AG04450 (cell line): ENCODE measurements around the gene MED25. TPM values are rescaled to one million over a fixed set of nuclear protein-coding genes. Genes with fewer than 3 reads are reported as not detected.
A peak's percentile ranks its signal among the peaks of the same experiment; 100 is the strongest.

Source experiments
- CTCF ChIA-PET: fragments of 300-600, 350-600 bp; formaldehyde crosslinking; extraction: SDS; loops from one replicate; lab custom pipeline; 2022; ENCODE audit warnings: antibody characterized with exemption, inconsistent platforms; lab: Charles Lee
- POLR2A ChIA-PET: fragments of 350-600 bp; formaldehyde crosslinking; extraction: SDS; loops from one replicate; lab custom pipeline; 2021; ENCODE audit warnings: antibody characterized with exemption, inconsistent platforms; lab: Yijun Ruan, JAX
- DNase-seq: peaks from one replicate; pipeline ENCODE4 v3.0.0-alpha.2; 2011; ENCODE audit warnings: low read depth, low spot score
- H3K27ac ChIP-seq: one replicate; pipeline ENCODE4 v1.5.1; 2012; ENCODE audit warnings: low read depth, low read length, control low read depth
- H3K27me3 ChIP-seq: one replicate; pipeline ENCODE4 v1.6.0; 2012; ENCODE audit warnings: low read length; ENCODE audit not compliant: control insufficient read depth, insufficient read depth
- H3K4me3 ChIP-seq: 2 replicates; pipeline ENCODE4 v1.5.1; 2011; ENCODE audit warnings: mild to moderate bottlenecking, low read depth, low read length, control low read depth
- H3K9me3 ChIP-seq: 2 replicates; pipeline ENCODE4 v1.5.1; 2012; ENCODE audit warnings: low read length; ENCODE audit not compliant: control insufficient read depth, insufficient read depth
- CTCF ChIP-seq: IDR thresholded peaks from 2 replicates; pipeline ENCODE4 v1.5.1; 2011; ENCODE audit warnings: low read depth, low read length, control low read depth, inconsistent platforms
- polyA plus RNA-seq: library from polyadenylated mRNA; depleted of rRNA; stranded (reverse); fragments of >200 nt; gene quantifications from 2 replicates; pipeline ENCODE4 v1.2.3, GENCODE V29; 2011

The MED25 gene
- polyA plus RNA-seq, 1 experiment = 12.6 TPM

DNA sequence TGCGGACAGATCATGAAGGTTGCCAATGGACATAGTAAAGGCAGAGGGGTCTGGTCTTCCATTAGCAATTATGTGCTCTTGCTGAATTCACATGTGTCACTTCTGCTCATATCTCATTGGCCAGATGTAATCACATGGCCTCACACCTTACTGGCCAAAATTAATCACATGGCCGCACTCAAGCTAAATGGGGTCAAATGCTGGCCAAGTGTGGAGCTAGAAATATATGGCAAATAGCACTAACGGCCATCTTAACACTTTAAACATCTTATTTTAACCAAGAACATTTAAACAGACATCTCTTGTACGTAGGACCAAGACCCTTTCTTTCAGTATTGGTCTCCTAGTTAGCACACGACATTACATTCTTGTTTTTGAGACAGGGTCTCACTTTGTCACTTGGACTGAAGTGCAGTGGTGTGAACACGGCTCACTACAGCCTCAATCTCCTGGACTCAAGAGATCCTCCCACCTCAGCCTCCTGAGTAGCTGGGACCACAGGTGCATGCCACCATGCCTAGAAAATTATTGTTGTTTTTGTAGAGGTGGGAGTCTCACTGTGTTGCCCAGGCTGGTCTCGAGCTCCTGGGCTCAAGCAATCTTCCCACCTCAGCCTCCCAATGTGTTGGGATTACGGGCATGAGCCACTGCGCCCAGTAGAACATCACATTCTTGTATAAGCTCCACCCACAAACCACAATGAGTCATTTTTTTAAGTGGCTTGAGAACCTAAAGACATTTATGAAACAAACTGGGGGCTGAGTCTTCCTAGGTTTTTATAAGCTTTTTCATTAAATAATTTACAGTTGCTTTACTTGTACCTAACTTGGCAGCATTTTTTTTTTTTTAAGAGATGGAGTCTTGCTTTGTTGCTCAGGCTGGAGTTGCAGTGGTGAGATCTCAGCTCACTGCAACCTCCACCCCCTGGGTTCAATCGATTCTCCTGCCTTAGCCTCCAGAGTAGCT is 29.9 kb downstream of the MED25 start:
- Histone ChIP-seq H3K9me3 (peaks cover 6% of the 10 kb centered on the region), H3K27ac (peak overlapping the region; percentile 31), H3K27me3 (no peaks in the 10 kb centered on the region), H3K4me3 (no peak overlapping the region)
- no peak for TF ChIP-seq CTCF
- DNase-seq = peak; percentile 49
- ChIA-PET POLR2A (interaction anchor here (0.7 to 0.8 kb wide), 2 partner anchors 80 to 374 kb away, joined by 3 to 4 read pairs; no protein-coding TSS in a partner anchor), CTCF (no interaction called here)

DNA sequence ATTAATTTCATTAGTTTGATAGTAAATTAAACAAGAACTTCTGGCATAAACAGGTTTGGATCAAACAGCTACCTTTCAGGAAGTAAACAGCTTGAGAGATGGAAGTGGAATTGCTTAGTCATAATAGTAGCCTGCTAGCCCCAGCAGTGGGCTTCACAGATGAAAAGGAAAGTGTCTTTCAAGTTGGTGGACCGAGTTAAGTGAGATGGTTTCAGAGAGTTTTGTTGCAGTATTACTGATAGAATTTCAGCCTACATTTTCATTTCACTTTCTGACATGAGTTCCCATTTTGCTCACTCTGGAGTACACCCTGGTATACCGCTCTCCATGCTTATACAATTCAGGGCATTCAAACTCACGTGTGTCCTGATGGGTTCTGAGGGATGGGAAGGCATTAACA is 30.8 kb downstream of the MED25 start:
- POLR2A ChIA-PET = no interaction called here

GRCh38 chr19:49849433-49850220 is 31.5 kb downstream of the MED25 start:
- no peaks in the 10 kb centered on the region for H3K27me3 ChIP-seq
- POLR2A ChIA-PET = interaction anchor here (1.0 to 2.0 kb wide), 4 partner anchors 10 to 27 kb away, joined by 4 to 16 read pairs (median 13); partner anchors contain the start of genes AKT1S1 and TBC1D17
- CTCF ChIA-PET = no interaction called here
- no peak overlapping the region for H3K4me3 ChIP-seq
- H3K9me3 ChIP-seq = peaks cover 6% of the 10 kb centered on the region
- DNase-seq = no peak
- TF ChIP-seq CTCF = no peak
- no peak overlapping the region for H3K27ac ChIP-seq

More for the DNA sequence above, 30.8 kb downstream of the MED25 start:
- CTCF ChIA-PET = no interaction called here
- H3K9me3 ChIP-seq = peaks cover 6% of the 10 kb centered on the region
- no peak overlapping the region for H3K27ac ChIP-seq
- no peak for DNase-seq
- H3K4me3 ChIP-seq = no peak overlapping the region
- no peaks in the 10 kb centered on the region for H3K27me3 ChIP-seq
- no peak for TF ChIP-seq CTCF

GRCh38 chr19:49850221-49850486 is 32.1 kb downstream of the MED25 start:
- Histone ChIP-seq H3K27ac (no peak overlapping the region), H3K27me3 (no peaks in the 10 kb centered on the region), H3K4me3 (peak overlapping the region; percentile 84), H3K9me3 (peaks cover 6% of the 10 kb centered on the region)
- ChIA-PET CTCF (interaction anchor here (0.8 to 1.4 kb wide), 2 partner anchors 9 to 37 kb away, joined by 3 read pairs; partner anchors contain the start of gene FUZ), POLR2A (interaction anchor here (0.8 to 2.0 kb wide), 8 partner anchors 9 to 210 kb away, joined by 3 to 16 read pairs (median 6); partner anchors contain the start of genes AKT1S1, AP2A1, FUZ and TBC1D17)
- DNase-seq = no peak
- TF ChIP-seq CTCF = no peak
